HEK293 (cell line): Measurements from ENCODE around the gene CACTIN.

Source experiments
- ZBTB8A ChIP-seq: fragments of 450-650 bp; formaldehyde crosslinking; IDR thresholded peaks from 2 replicates; pipeline ENCODE4 v1.5.1; 2016; ENCODE audit warnings: missing biosample characterization, missing genetic modification characterization
- ZNF133 ChIP-seq: fragments of 450-650 bp; formaldehyde crosslinking; IDR thresholded peaks from 2 replicates; pipeline ENCODE4 v1.5.1; 2016; ENCODE audit warnings: missing biosample characterization, missing genetic modification characterization
- ZNF626 ChIP-seq: fragments of 450-650 bp; sonication (Bioruptor Pico); formaldehyde crosslinking; IDR thresholded peaks from 2 replicates; pipeline ENCODE4 v1.5.1; 2018; ENCODE audit warnings: missing biosample characterization, missing genetic modification characterization, inconsistent platforms
- TF ChIP-seq, protein P1 (sequence below): sonication (generic); formaldehyde crosslinking; IDR thresholded peaks from 2 replicates; pipeline ENCODE4 v1.8.1; 2022; ENCODE audit warnings: mild to moderate bottlenecking, moderate library complexity, missing genetic modification reagents
- TF ChIP-seq, protein P2 (sequence below): fragments of 450-650 bp; formaldehyde crosslinking; IDR thresholded peaks from 2 replicates; pipeline ENCODE4 v1.5.1; 2016; ENCODE audit warnings: missing biosample characterization, missing genetic modification characterization

- TF ChIP-seq ZNF626 (tag by site-specific recombination) (no peak), ZNF133 (tag by site-specific recombination) (no peak), ZBTB8A (tag by site-specific recombination) (no peak)
- TF ChIP-seq, protein P1, sequence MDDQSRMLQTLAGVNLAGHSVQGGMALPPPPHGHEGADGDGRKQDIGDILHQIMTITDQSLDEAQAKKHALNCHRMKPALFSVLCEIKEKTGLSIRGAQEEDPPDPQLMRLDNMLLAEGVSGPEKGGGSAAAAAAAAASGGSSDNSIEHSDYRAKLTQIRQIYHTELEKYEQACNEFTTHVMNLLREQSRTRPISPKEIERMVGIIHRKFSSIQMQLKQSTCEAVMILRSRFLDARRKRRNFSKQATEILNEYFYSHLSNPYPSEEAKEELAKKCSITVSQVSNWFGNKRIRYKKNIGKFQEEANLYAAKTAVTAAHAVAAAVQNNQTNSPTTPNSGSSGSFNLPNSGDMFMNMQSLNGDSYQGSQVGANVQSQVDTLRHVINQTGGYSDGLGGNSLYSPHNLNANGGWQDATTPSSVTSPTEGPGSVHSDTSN (CRISPR knock-in tag), result no peak
- TF ChIP-seq, protein P2, sequence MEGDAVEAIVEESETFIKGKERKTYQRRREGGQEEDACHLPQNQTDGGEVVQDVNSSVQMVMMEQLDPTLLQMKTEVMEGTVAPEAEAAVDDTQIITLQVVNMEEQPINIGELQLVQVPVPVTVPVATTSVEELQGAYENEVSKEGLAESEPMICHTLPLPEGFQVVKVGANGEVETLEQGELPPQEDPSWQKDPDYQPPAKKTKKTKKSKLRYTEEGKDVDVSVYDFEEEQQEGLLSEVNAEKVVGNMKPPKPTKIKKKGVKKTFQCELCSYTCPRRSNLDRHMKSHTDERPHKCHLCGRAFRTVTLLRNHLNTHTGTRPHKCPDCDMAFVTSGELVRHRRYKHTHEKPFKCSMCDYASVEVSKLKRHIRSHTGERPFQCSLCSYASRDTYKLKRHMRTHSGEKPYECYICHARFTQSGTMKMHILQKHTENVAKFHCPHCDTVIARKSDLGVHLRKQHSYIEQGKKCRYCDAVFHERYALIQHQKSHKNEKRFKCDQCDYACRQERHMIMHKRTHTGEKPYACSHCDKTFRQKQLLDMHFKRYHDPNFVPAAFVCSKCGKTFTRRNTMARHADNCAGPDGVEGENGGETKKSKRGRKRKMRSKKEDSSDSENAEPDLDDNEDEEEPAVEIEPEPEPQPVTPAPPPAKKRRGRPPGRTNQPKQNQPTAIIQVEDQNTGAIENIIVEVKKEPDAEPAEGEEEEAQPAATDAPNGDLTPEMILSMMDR (tag by site-specific recombination), result no peak
Observed at GRCh38 chr19:3627351-3627723, 747 bp upstream of the CACTIN start.
